Neural cell (in vitro differentiated cells): ENCODE results near the gene RELA. TPM values are rescaled to one million over a fixed set of nuclear protein-coding genes. Genes with fewer than 3 reads are reported as not detected.

Experiments used
- H2AFZ ChIP-seq: fragments of 200-600, 300-800 bp; sonication (generic), shearing (Covaris generic); 2 replicates; pipeline ENCODE4 v1.6.0; 2014; ENCODE audit warnings: low read depth, mild to moderate bottlenecking, antibody characterized with exemption, low read length, moderate library complexity
- H3F3A ChIP-seq: fragments of 200-600 bp; shearing (Covaris generic); 2 replicates; pipeline ENCODE4 v1.6.1; 2016; ENCODE audit warnings: mild to moderate bottlenecking, moderate library complexity, mixed read lengths, antibody characterized with exemption, low read length; ENCODE audit not compliant: insufficient read depth, poor library complexity, severe bottlenecking
- H3K27ac ChIP-seq: fragments of 200-600, 300-800 bp; sonication (generic), shearing (Covaris generic); 2 replicates; pipeline ENCODE4 v1.5.1; 2014; ENCODE audit warnings: mild to moderate bottlenecking, low read length, moderate library complexity
- H3K27me3 ChIP-seq: fragments of 300-800, 200-600 bp; sonication (generic), shearing (Covaris generic); 2 replicates; pipeline ENCODE4 v1.6.0; 2014; ENCODE audit warnings: mild to moderate bottlenecking, low read depth, low read length, moderate library complexity; ENCODE audit not compliant: insufficient read depth
- H3K36me3 ChIP-seq: fragments of 300-800, 200-600 bp; sonication (generic), shearing (Covaris generic); 2 replicates; pipeline ENCODE4 v1.5.1; 2014; ENCODE audit warnings: mild to moderate bottlenecking, antibody characterized with exemption, low read length, moderate library complexity; ENCODE audit not compliant: insufficient read depth
- H3K4me2 ChIP-seq: fragments of 300-800, 200-600 bp; sonication (generic), shearing (Covaris generic); 2 replicates; pipeline ENCODE4 v1.6.0; 2014; ENCODE audit warnings: mild to moderate bottlenecking, low read length
- H3K4me3 ChIP-seq: fragments of 300-800, 200-600 bp; sonication (generic), shearing (Covaris generic); 2 replicates; pipeline ENCODE4 v1.5.1; 2014; ENCODE audit warnings: mild to moderate bottlenecking, low read length, moderate library complexity
- H3K79me2 ChIP-seq: fragments of 200-600 bp; shearing (Covaris generic); replicated peaks from 2 replicates; pipeline ENCODE4 v1.6.0; 2014; ENCODE audit warnings: mild to moderate bottlenecking, low read length, moderate library complexity; ENCODE audit not compliant: insufficient read depth
- H3K9ac ChIP-seq: fragments of 300-800, 200-600 bp; sonication (generic), shearing (Covaris generic); 2 replicates; pipeline ENCODE4 v1.6.1; 2016; ENCODE audit warnings: mild to moderate bottlenecking, low read length, mixed read lengths
- H3K9me2 ChIP-seq: fragments of 200-600 bp; shearing (Covaris generic); 2 replicates; pipeline ENCODE4 v1.6.1; 2016; ENCODE audit warnings: mild to moderate bottlenecking, low read length, mixed read lengths; ENCODE audit not compliant: insufficient read depth
- H3K9me3 ChIP-seq: fragments of 200-600, 300-800 bp; sonication (generic), shearing (Covaris generic); 2 replicates; pipeline ENCODE4 v1.6.1; 2016; ENCODE audit warnings: mild to moderate bottlenecking, mixed run types, low read length, moderate library complexity, mixed read lengths
- H4K20me1 ChIP-seq: fragments of 200-600 bp; shearing (Covaris generic); 2 replicates; pipeline ENCODE4 v1.6.1; 2016; ENCODE audit warnings: mild to moderate bottlenecking, mixed run types; ENCODE audit not compliant: insufficient read depth
- CTCF ChIP-seq: fragments of 450-650 bp; IDR thresholded peaks from 2 replicates; pipeline ENCODE4 v1.5.1; 2014; ENCODE audit warnings: antibody characterized with exemption, mild to moderate bottlenecking, moderate library complexity; ENCODE audit not compliant: poor library complexity, severe bottlenecking
- EP300 ChIP-seq: fragments of 450-650 bp; conservative IDR thresholded peaks from 2 replicates; pipeline ENCODE4 v1.6.1; 2014; ENCODE audit warnings: antibody characterized with exemption, mild to moderate bottlenecking, moderate library complexity; ENCODE audit not compliant: poor library complexity, severe bottlenecking
- EZH2 ChIP-seq: fragments of 200-600, 300-800 bp; shearing (Covaris generic), sonication (generic); IDR thresholded peaks from 2 replicates; pipeline ENCODE4 v1.6.1; 2014; ENCODE audit warnings: antibody characterized with exemption, low read length, borderline replicate concordance, mild to moderate bottlenecking; ENCODE audit not compliant: insufficient read depth, poor library complexity, severe bottlenecking
- MXI1 ChIP-seq: fragments of 450-650 bp; conservative IDR thresholded peaks from 2 replicates; pipeline ENCODE4 v1.6.1; 2014; ENCODE audit warnings: antibody characterized with exemption, mild to moderate bottlenecking; ENCODE audit not compliant: poor library complexity, severe bottlenecking
- POLR2AphosphoS5 ChIP-seq: IDR thresholded peaks from 2 replicates; pipeline ENCODE4 v1.6.1; 2012
- RAD21 ChIP-seq: fragments of 450-650 bp; conservative IDR thresholded peaks from 2 replicates; pipeline ENCODE4 v1.6.1; 2014; ENCODE audit warnings: antibody characterized with exemption, mild to moderate bottlenecking, moderate library complexity
- REST ChIP-seq: IDR thresholded peaks from 2 replicates; pipeline ENCODE4 v1.6.1; 2012; ENCODE audit warnings: borderline replicate concordance
- SMC3 ChIP-seq: fragments of 450-650 bp; conservative IDR thresholded peaks from 2 replicates; pipeline ENCODE4 v1.6.1; 2014; ENCODE audit warnings: antibody characterized with exemption, mild to moderate bottlenecking, moderate library complexity; ENCODE audit not compliant: poor library complexity
- TAF1 ChIP-seq: IDR thresholded peaks from 2 replicates; pipeline ENCODE4 v1.6.1; 2012; ENCODE audit warnings: low read depth
- polyA plus RNA-seq: library from polyadenylated mRNA; depleted of rRNA; stranded (reverse); fragments of >200 nt; gene quantifications from 2 replicates; pipeline ENCODE4 v1.2.3, GENCODE V29; 2014

The RELA gene
- polyA plus RNA-seq, 1 donor from 2014 or later, result 19.3 TPM

GRCh38 chr11:65615950-65616574, 46.7 kb downstream of the RELA start:
- H3K9me3 ChIP-seq, result no peaks in the 10 kb centered on the region
- H3K9me2 ChIP-seq, result no peaks in the 10 kb centered on the region
- peak overlapping the region; percentile 81 for H3K4me3 ChIP-seq
- peaks cover 18% of the 10 kb centered on the region for H3K79me2 ChIP-seq
- H3K27me3 ChIP-seq, result no peaks in the 10 kb centered on the region
- H3K36me3 ChIP-seq, result no peaks in the 10 kb centered on the region
- H3K4me2 ChIP-seq, result peak overlapping the region; percentile 84
- H3K27ac ChIP-seq, result peak overlapping the region; percentile 66
- H3K9ac ChIP-seq, result peak overlapping the region; percentile 76
- no peaks in the 10 kb centered on the region for H4K20me1 ChIP-seq
- TF ChIP-seq SMC3 (no peak), RAD21 (no peak), REST (no peak), MXI1 (no peak), EP300 (no peak)
- no peaks in the 10 kb centered on the region for H3F3A ChIP-seq
- no peak overlapping the region for H2AFZ ChIP-seq

- peak; percentile 69 for TF ChIP-seq EP300
- TF ChIP-seq POLR2AphosphoS5, result peak; percentile 34
- TF ChIP-seq SMC3, result no peak
- TF ChIP-seq CTCF, result peak; percentile 34
- no peak for TF ChIP-seq EZH2
- no peak for TF ChIP-seq RAD21
- TF ChIP-seq TAF1, result no peak
- peak; percentile 76 for TF ChIP-seq MXI1
- no peak for TF ChIP-seq REST
- no peaks in the 10 kb centered on the region for H3K27me3 ChIP-seq
- H3K79me2 ChIP-seq, result peaks cover 18% of the 10 kb centered on the region
- no peaks in the 10 kb centered on the region for H3K36me3 ChIP-seq
- peak within 1 kb of the TSS; percentile 81 for H3K4me3 ChIP-seq
- peak within 1 kb of the TSS; percentile 76 for H3K9ac ChIP-seq
- peak within 1 kb of the TSS; percentile 31 for H2AFZ ChIP-seq
- no peaks in the 10 kb centered on the region for H3K9me3 ChIP-seq
- no peaks in the 10 kb centered on the region for H3F3A ChIP-seq
- H3K9me2 ChIP-seq, result no peaks in the 10 kb centered on the region
- H3K27ac ChIP-seq, result peak within 1 kb of the TSS; percentile 66
- H3K4me2 ChIP-seq, result peak within 1 kb of the TSS; percentile 84
- no peaks in the 10 kb centered on the region for H4K20me1 ChIP-seq
Measured at GRCh38 chr11:65615229-65615949, 47.3 kb downstream of the RELA start, which contains the start of gene PCNX3. Gene PCNX3, plus strand, starts transcription at chr11:65615776. Its CDS starts 536 bp downstream, at chr11:65616312.
